ENCODE measurements around the gene GPX8. TPM values are rescaled to one million over a fixed set of nuclear protein-coding genes. Genes with fewer than 3 reads are reported as not detected.

Gene GPX8
- total RNA-seq, 4 donors from 2014 or later: 0.88 to 5.8 (median 1.3) TPM

- no peak overlapping the region for H3K27ac ChIP-seq
- no peaks in the 10 kb centered on the region for H3K36me3 ChIP-seq
- H3K27me3 ChIP-seq: no peaks in the 10 kb centered on the region
- H3K4me1 ChIP-seq: no peaks in the 10 kb centered on the region
- no peaks in the 10 kb centered on the region for H3K9me3 ChIP-seq
- TF ChIP-seq POLR2A (IDR thresholded peaks at IDR 0.05) (no peak), CTCF (IDR thresholded peaks at IDR 0.05) (no peak)
- no peak for DNase-seq
- no peak overlapping the region for H3K4me3 ChIP-seq
These were observed 13.9 kb upstream of the GPX8 start for GRCh38 chr5:55146080-55146479.

DNA sequence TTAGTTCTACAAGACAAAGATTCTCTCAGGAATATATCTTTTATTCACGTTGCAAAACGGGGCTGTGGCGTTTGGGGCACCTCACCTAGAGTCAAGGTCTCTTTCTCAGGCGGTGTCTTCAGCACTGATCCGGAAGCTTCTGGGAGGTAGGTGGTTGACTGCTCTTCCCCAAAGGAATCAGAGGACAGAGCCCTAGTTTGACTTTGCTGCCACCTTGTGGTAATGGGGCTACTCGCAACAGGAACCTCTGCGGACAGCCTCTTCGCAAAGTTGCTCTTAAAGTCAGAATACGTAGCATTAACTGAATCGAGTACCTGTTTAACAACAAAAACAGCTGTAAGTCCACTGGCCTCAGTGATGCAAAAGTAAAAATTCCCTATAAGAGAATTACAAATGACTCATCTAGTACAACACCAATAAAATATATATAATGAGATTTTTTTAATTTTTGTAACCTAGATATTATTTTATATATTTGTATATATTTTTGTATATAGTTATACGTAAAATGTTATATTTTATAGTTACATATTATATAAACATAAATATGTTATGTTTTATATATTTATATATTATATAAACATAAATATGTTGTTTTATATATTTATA, 13.3 kb upstream of the GPX8 start:
- no peaks in the 10 kb centered on the region for H3K36me3 ChIP-seq
- peak; percentile 60 to 91 (median 72) for DNase-seq
- H3K27me3 ChIP-seq: no peaks in the 10 kb centered on the region
- TF ChIP-seq POLR2A (IDR thresholded peaks at IDR 0.05) (no peak), CTCF (IDR thresholded peaks at IDR 0.05) (peak; percentile 56 to 88 (median 80))
- H3K4me1 ChIP-seq: no peaks in the 10 kb centered on the region
- H3K9me3 ChIP-seq: no peaks in the 10 kb centered on the region
- no peak overlapping the region for H3K27ac ChIP-seq
- H3K4me3 ChIP-seq: no peak overlapping the region

DNA sequence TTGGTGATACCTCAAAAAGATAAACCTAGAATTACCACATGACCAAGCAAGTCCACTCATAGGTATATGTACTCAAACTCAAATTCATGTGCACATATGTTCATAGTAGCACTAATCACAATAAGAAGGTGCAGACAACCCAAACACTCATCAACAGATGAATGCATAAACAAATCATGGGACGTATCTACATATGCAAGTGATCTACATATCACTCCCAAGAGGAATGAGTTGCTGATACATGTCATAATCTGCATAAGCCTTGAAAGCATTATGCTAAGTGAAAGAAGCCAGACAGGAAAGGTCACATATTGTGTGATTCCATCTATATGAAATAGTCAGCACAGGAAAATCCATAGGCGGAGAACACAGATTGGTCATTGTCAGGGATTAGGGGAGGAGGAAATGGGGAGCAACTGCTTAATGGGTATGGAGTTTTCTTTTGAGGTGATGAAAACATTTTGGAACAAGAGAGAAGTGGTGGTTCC, 10.6 kb upstream of the GPX8 start:
- Histone ChIP-seq H3K4me3 (no peak overlapping the region), H3K9me3 (no peaks in the 10 kb centered on the region), H3K27ac (no peak overlapping the region), H3K4me1 (no peaks in the 10 kb centered on the region), H3K36me3 (no peaks in the 10 kb centered on the region), H3K27me3 (no peaks in the 10 kb centered on the region)
- TF ChIP-seq POLR2A (IDR thresholded peaks at IDR 0.05): no peak
- no peak for TF ChIP-seq CTCF (IDR thresholded peaks at IDR 0.05)
- DNase-seq: no peak

- Histone ChIP-seq H3K4me1 (no peaks in the 10 kb centered on the region), H3K36me3 (no peaks in the 10 kb centered on the region), H3K9me3 (no peaks in the 10 kb centered on the region), H3K27me3 (no peaks in the 10 kb centered on the region), H3K27ac (no peak overlapping the region), H3K4me3 (no peak overlapping the region)
- no peak for DNase-seq
- TF ChIP-seq POLR2A (IDR thresholded peaks at IDR 0.05) (no peak), CTCF (IDR thresholded peaks at IDR 0.05) (no peak)
These were observed 7.8 kb upstream of the GPX8 start for GRCh38 chr5:55151923-55152842.

DNA sequence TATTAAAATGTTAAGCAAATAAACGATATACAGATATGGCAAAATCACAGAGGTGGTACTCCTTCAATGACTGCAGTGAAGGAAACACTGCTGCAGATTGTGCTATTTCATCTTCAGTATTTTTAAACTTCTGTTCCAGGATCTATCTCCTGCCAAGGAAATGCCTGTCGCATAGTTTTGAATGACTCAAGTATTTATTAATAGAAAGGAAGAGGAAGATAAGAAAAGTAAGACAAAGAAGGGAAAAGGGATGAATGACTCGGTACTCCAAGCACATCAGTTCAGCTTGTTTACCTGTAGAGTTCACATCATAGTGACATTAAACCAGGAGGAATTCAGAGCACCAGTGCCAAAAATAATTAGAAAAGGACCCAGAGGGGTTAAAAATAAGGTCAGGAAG, 5.1 kb upstream of the GPX8 start:
- no peaks in the 10 kb centered on the region for H3K4me1 ChIP-seq
- TF ChIP-seq POLR2A (IDR thresholded peaks at IDR 0.05): no peak
- TF ChIP-seq CTCF (IDR thresholded peaks at IDR 0.05): no peak
- no peaks in the 10 kb centered on the region for H3K9me3 ChIP-seq
- DNase-seq: no peak
- H3K27me3 ChIP-seq: no peaks in the 10 kb centered on the region
- no peak overlapping the region for H3K4me3 ChIP-seq
- H3K36me3 ChIP-seq: no peaks in the 10 kb centered on the region
- no peak overlapping the region for H3K27ac ChIP-seq

Measured in Peyer's patch (tissue), 4 donors.